ENCODE results near the gene SLC2A4.
"Not testable (repeated sequence)": the region's sequence is repeated elsewhere in the genome, so short reads cannot be mapped to it uniquely, and the experiment has no call there.

Gene SLC2A4

GRCh38 chr17:7332111-7332510, 50.6 kb downstream of the SLC2A4 start:
- H3K4me3 ChIP-seq (ENCODE audit: low read length) = no peak overlapping the region
- no peak for DNase-seq (ENCODE audit: low read depth, low spot score)

GRCh38 chr17:7332600-7333069, 51.1 kb downstream of the SLC2A4 start:
- DNase-seq (ENCODE audit: low read depth, low spot score); H3K4me3 ChIP-seq (ENCODE audit: low read length): not testable (repeated sequence)

GRCh38 chr17:7334938-7335538, 53.5 kb downstream of the SLC2A4 start:
- no peak for DNase-seq (ENCODE audit: low read depth, low spot score)

GRCh38 chr17:7335765-7336164, 54.2 kb downstream of the SLC2A4 start:
- H3K4me3 ChIP-seq (ENCODE audit: low read length) = peak overlapping the region; percentile 78
- DNase-seq (ENCODE audit: low read depth, low spot score) = not testable (repeated sequence)

More at GRCh38 chr17:7334938-7335538, 53.5 kb downstream of the SLC2A4 start:
- no peak overlapping the region for H3K4me3 ChIP-seq (ENCODE audit: low read length)

- peak; percentile 90 for DNase-seq (ENCODE audit: low read depth, low spot score)
- H3K4me3 ChIP-seq (ENCODE audit: low read length) = peak within 1 kb of the TSS; percentile 78
These were observed 55.0 kb downstream of the SLC2A4 start, which contains the start of gene ACAP1 for GRCh38 chr17:7336240-7337175. TSS of gene ACAP1 (plus strand) at chr17:7336529. CDS start at chr17:7336735, 206 bp downstream.

- peak overlapping the region; percentile 78 for H3K4me3 ChIP-seq (ENCODE audit: low read length)
- not testable (repeated sequence) for DNase-seq (ENCODE audit: low read depth, low spot score)
These were observed 56.1 kb downstream of the SLC2A4 start for GRCh38 chr17:7337600-7337999.

Measured in Jurkat, Clone E6-1 (cell line).